SK-N-SH (cell line): Measurements from ENCODE around the gene GPC5. TPM values are rescaled to one million over a fixed set of nuclear protein-coding genes. Genes with fewer than 3 reads are reported as not detected.

Source experiments
- CTCF ChIA-PET: fragments of 300-600, 350-600 bp; formaldehyde crosslinking; extraction: SDS; loops from one replicate; lab custom pipeline; 2021; lab: Yijun Ruan, JAX
- POLR2A ChIA-PET: fragments of 350-600 bp; sonication (Branson Sonifier 250); formaldehyde crosslinking; extraction: SDS; loops from one replicate; lab custom pipeline; 2020; ENCODE audit warnings: antibody characterized with exemption, inconsistent platforms; lab: Yijun Ruan, JAX
- DNase-seq: peaks from one replicate; pipeline ENCODE4 v3.0.0; 2012
- H2AFZ ChIP-seq: fragments of 200-600 bp; sonication (generic); 2 replicates; pipeline ENCODE4 v1.8.1; 2016; ENCODE audit warnings: antibody characterized with exemption, mild to moderate bottlenecking, low read depth
- H3F3A ChIP-seq: fragments of 200-600 bp; sonication (generic); replicated peaks from 2 replicates; pipeline ENCODE3; 2016; ENCODE audit warnings: antibody characterized with exemption, mild to moderate bottlenecking; ENCODE audit not compliant: insufficient read depth
- H3K27ac ChIP-seq, 2 experiments: fragments of 200-500 bp in 1 of 2; fragments of 200-600 bp in 1 of 2; sonication (Bioruptor generic) in 1 of 2; sonication (generic), shearing (Covaris generic) in 1 of 2; 2 replicates each; pipeline versions ENCODE4 v1.5.1 to v1.6.1; 2014 to 2016; ENCODE audit warnings: low read depth in 2 of 2, inconsistent platforms in 1 of 2, low read length in 1 of 2, mild to moderate bottlenecking in 1 of 2, mixed read lengths in 1 of 2
- H3K27me3 ChIP-seq: fragments of 200-600 bp; sonication (generic), shearing (Covaris generic); 2 replicates; pipeline ENCODE4 v1.6.1; 2016; ENCODE audit warnings: mixed run types; ENCODE audit not compliant: insufficient read depth
- H3K36me3 ChIP-seq, 2 experiments: fragments of 200-500 bp in 1 of 2; fragments of 200-600 bp in 1 of 2; sonication (Bioruptor generic) in 1 of 2; sonication (generic) in 1 of 2; replicated peaks in 1 of 2; 2 replicates each; pipeline versions ENCODE3 to v1.5.1; 2014 to 2016; ENCODE audit warnings: low read length in 1 of 2, mild to moderate bottlenecking in 1 of 2; ENCODE audit not compliant: insufficient read depth in 2 of 2, control insufficient read depth in 1 of 2
- H3K4me1 ChIP-seq, 2 experiments: fragments of 200-500 bp in 1 of 2; fragments of 200-600 bp in 1 of 2; sonication (Bioruptor generic) in 1 of 2; sonication (generic), shearing (Covaris generic) in 1 of 2; 2 replicates each; pipeline versions ENCODE4 v1.5.1 to v1.6.1; 2014 to 2016; ENCODE audit warnings: low read depth in 1 of 2, low read length in 1 of 2, mixed run types in 1 of 2; ENCODE audit not compliant: insufficient read depth in 2 of 2, control insufficient read depth in 1 of 2
- H3K4me2 ChIP-seq: fragments of 200-600 bp; sonication (generic), shearing (Covaris generic); 2 replicates; pipeline ENCODE4 v1.6.1; 2017; ENCODE audit warnings: mixed run types
- H3K4me3 ChIP-seq, 2 experiments: fragments of 200-500 bp in 1 of 2; fragments of 200-600 bp in 1 of 2; sonication (Bioruptor generic) in 1 of 2; sonication (generic), shearing (Covaris generic) in 1 of 2; 2 replicates each; pipeline versions ENCODE4 v1.5.1 to v1.8.1; 2014 to 2016; ENCODE audit warnings: low read depth in 2 of 2, inconsistent platforms in 1 of 2, low read length in 1 of 2, mild to moderate bottlenecking in 1 of 2, mixed read lengths in 1 of 2, moderate library complexity in 1 of 2
- H3K79me2 ChIP-seq: fragments of 200-600 bp; sonication (generic); 2 replicates; pipeline ENCODE4 v1.8.1; 2017; ENCODE audit warnings: mild to moderate bottlenecking; ENCODE audit not compliant: insufficient read depth
- H3K9ac ChIP-seq: fragments of 200-600 bp; sonication (generic); 2 replicates; pipeline ENCODE4 v1.6.1; 2017; ENCODE audit warnings: mixed run types
- H3K9me2 ChIP-seq: fragments of 200-600 bp; sonication (generic); 2 replicates; pipeline ENCODE4 v1.6.1; 2017; ENCODE audit warnings: mixed run types
- H3K9me3 ChIP-seq: fragments of 200-600 bp; sonication (generic); 2 replicates; pipeline ENCODE4 v1.6.1; 2017; ENCODE audit warnings: mixed run types, mild to moderate bottlenecking, moderate library complexity
- H4K20me1 ChIP-seq: fragments of 200-600 bp; sonication (generic); 2 replicates; pipeline ENCODE4 v1.6.1; 2017; ENCODE audit warnings: mild to moderate bottlenecking, mixed run types; ENCODE audit not compliant: insufficient read depth
- CHD2 ChIP-seq: fragments of 150-350 bp; IDR thresholded peaks from 2 replicates; pipeline ENCODE4 v1.6.1; 2018; ENCODE audit warnings: low read length; ENCODE audit not compliant: partially characterized antibody
- ELF1 ChIP-seq: IDR thresholded peaks from 2 replicates; pipeline ENCODE4 v1.4.0; 2012
- EZH2phosphoT487 ChIP-seq: fragments of 200-600 bp; sonication (generic); IDR thresholded peaks from 2 replicates; pipeline ENCODE4 v1.6.1; 2017; ENCODE audit warnings: low read depth, mixed run types, mild to moderate bottlenecking, antibody characterized with exemption, moderate library complexity, borderline replicate concordance
- FOSL2 ChIP-seq: IDR thresholded peaks from 2 replicates; pipeline ENCODE4 v1.4.0; 2012; ENCODE audit warnings: low read depth, mild to moderate bottlenecking, moderate library complexity, borderline replicate concordance
- FOXJ3 ChIP-seq: sonication (generic); formaldehyde crosslinking; IDR thresholded peaks from 2 replicates; pipeline ENCODE4 v1.5.1; 2020; ENCODE audit warnings: mild to moderate bottlenecking, missing genetic modification reagents
- GABPA ChIP-seq: IDR thresholded peaks from 2 replicates; pipeline ENCODE4 v1.4.0; 2012; ENCODE audit warnings: low read depth, mild to moderate bottlenecking
- IRF3 ChIP-seq: fragments of 150-350 bp; IDR thresholded peaks from 2 replicates; pipeline ENCODE4 v1.6.1; 2016; ENCODE audit warnings: mild to moderate bottlenecking, low read depth, low read length
- NRF1 ChIP-seq: IDR thresholded peaks from 2 replicates; pipeline ENCODE4 v1.6.1; 2012; ENCODE audit warnings: low read depth, mild to moderate bottlenecking, low read length
- RAD21 ChIP-seq: IDR thresholded peaks from 2 replicates; pipeline ENCODE4 v1.6.1; 2012; ENCODE audit warnings: mild to moderate bottlenecking, low read length
- REST ChIP-seq: IDR thresholded peaks from 2 replicates; pipeline ENCODE4 v1.6.1; 2012; ENCODE audit warnings: mild to moderate bottlenecking, low read depth, low read length, moderate library complexity
- TCF12 ChIP-seq: IDR thresholded peaks from 2 replicates; pipeline ENCODE4 v1.4.0; 2012
- YY1 ChIP-seq: IDR thresholded peaks from 2 replicates; pipeline ENCODE4 v1.4.0; 2012; ENCODE audit warnings: low read depth, mild to moderate bottlenecking
- WGBS: methylation state at CpG from one replicate; pipeline ENCODE4 v1.1.6; 2017; ENCODE audit warnings: low lambda C conversion rate; 5-methylcytosine and 5-hydroxymethylcytosine counted together
- polyA plus RNA-seq, 3 experiments: library from polyadenylated mRNA; depleted of rRNA; stranded (reverse); fragments of >200 nt; gene quantifications; 2 replicates each; pipeline ENCODE4 v1.2.3, GENCODE V29; 2012
- TF ChIP-seq, protein P1 (sequence below): IDR thresholded peaks from 2 replicates; pipeline ENCODE4 v1.4.0; 2012; ENCODE audit warnings: low read depth, borderline replicate concordance
- TF ChIP-seq, protein P2 (sequence below): fragments of 200-600 bp; sonication (generic); IDR thresholded peaks from 2 replicates; pipeline ENCODE4 v1.6.1; 2017; ENCODE audit warnings: antibody characterized with exemption, mild to moderate bottlenecking, moderate library complexity

Gene GPC5
- polyA plus RNA-seq, 1 of the 3 experiments (the other 2 are of a cell fraction), result 0.03 TPM

GRCh38 chr13:91747186-91747585, 348.8 kb downstream of the GPC5 start:
- H3K9me3 ChIP-seq, result no peaks in the 10 kb centered on the region
- DNase-seq, result no peak
- no peaks in the 10 kb centered on the region for H3K9me2 ChIP-seq
- no peaks in the 10 kb centered on the region for H3K79me2 ChIP-seq
- H3F3A ChIP-seq, result no peaks in the 10 kb centered on the region
- H3K4me3 ChIP-seq, result no peak overlapping the region
- H3K4me2 ChIP-seq, result no peak overlapping the region
- ChIA-PET CTCF (interaction anchor here (1.2 to 1.3 kb wide), 2 partner anchors 8 to 34 kb away, joined by 3 read pairs; no protein-coding TSS in a partner anchor), POLR2A (no interaction called here)
- TF ChIP-seq, protein P1, sequence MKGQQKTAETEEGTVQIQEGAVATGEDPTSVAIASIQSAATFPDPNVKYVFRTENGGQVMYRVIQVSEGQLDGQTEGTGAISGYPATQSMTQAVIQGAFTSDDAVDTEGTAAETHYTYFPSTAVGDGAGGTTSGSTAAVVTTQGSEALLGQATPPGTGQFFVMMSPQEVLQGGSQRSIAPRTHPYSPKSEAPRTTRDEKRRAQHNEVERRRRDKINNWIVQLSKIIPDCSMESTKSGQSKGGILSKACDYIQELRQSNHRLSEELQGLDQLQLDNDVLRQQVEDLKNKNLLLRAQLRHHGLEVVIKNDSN, result no peak
- TF ChIP-seq RAD21, result no peak
- no peak for TF ChIP-seq CHD2
- TF ChIP-seq FOSL2, result no peak
- TF ChIP-seq ELF1, result no peak
- no peak for TF ChIP-seq EZH2phosphoT487
- TF ChIP-seq, protein P2, sequence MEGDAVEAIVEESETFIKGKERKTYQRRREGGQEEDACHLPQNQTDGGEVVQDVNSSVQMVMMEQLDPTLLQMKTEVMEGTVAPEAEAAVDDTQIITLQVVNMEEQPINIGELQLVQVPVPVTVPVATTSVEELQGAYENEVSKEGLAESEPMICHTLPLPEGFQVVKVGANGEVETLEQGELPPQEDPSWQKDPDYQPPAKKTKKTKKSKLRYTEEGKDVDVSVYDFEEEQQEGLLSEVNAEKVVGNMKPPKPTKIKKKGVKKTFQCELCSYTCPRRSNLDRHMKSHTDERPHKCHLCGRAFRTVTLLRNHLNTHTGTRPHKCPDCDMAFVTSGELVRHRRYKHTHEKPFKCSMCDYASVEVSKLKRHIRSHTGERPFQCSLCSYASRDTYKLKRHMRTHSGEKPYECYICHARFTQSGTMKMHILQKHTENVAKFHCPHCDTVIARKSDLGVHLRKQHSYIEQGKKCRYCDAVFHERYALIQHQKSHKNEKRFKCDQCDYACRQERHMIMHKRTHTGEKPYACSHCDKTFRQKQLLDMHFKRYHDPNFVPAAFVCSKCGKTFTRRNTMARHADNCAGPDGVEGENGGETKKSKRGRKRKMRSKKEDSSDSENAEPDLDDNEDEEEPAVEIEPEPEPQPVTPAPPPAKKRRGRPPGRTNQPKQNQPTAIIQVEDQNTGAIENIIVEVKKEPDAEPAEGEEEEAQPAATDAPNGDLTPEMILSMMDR, result no peak
- TF ChIP-seq IRF3, result no peak
- no peak for TF ChIP-seq TCF12
- TF ChIP-seq YY1, result no peak
- no peak for TF ChIP-seq NRF1
- TF ChIP-seq FOXJ3 (CRISPR knock-in tag), result no peak
- TF ChIP-seq REST, result no peak
- TF ChIP-seq GABPA, result no peak
- H3K4me1 ChIP-seq, result peaks cover 0 to 7% of the 10 kb centered on the region in 2 experiments; a peak in 2 of 4 replicates
- no peaks in the 10 kb centered on the region for H4K20me1 ChIP-seq
- H3K27ac ChIP-seq, result peak overlapping the region in 1 of 2 experiments; percentile 48; a peak in 2 of 4 replicates
- 13% methylated on average over 2 of the region's 2 CpGs for WGBS
- H3K9ac ChIP-seq, result no peak overlapping the region
- no peak overlapping the region for H2AFZ ChIP-seq
- H3K36me3 ChIP-seq, result no peaks in the 10 kb centered on the region
- no peaks in the 10 kb centered on the region for H3K27me3 ChIP-seq
